IMR-90 (cell line): ENCODE results near the gene NKAIN1. TPM values are rescaled to one million over a fixed set of nuclear protein-coding genes. Genes with fewer than 3 reads are reported as not detected.

Experiments
- ATAC-seq: fragments of 200-7000 bp; cut with Tn5 transposase; 2 replicates; pipeline ENCODE4 v1.9.1; 2020; ENCODE audit warnings: low read depth, mild to moderate bottlenecking, moderate library complexity
- BruUV-seq: library from RNA; stranded (reverse); fragments of 400-500 nt; replicated peaks from 2 replicates; lab custom pipeline; 2021; lab: Mats Ljungman, UMichigan
- CTCF ChIA-PET: fragments of 300-600 bp; formaldehyde crosslinking; extraction: SDS; loops from one replicate; lab custom pipeline; 2021; ENCODE audit warnings: antibody characterized with exemption; lab: Yijun Ruan, JAX
- POLR2A ChIA-PET: fragments of 300-600 bp; sonication (Branson Sonifier 250); formaldehyde crosslinking; loops from one replicate; lab custom pipeline; 2022; ENCODE audit warnings: antibody characterized with exemption; ENCODE audit not compliant: unreplicated experiment; lab: Charles Lee
- DNase-seq: peaks from one replicate; pipeline ENCODE4 v3.0.0; 2013
- H2AFZ ChIP-seq: replicated peaks from 2 replicates; pipeline ENCODE3; 2013; ENCODE audit warnings: low read length, mild to moderate bottlenecking; ENCODE audit not compliant: poor library complexity
- H2AK5ac ChIP-seq: 2 replicates; pipeline ENCODE4 v1.6.1; 2013; ENCODE audit warnings: low read depth, low read length, inconsistent platforms
- H2AK9ac ChIP-seq: replicated peaks from 2 replicates; pipeline ENCODE3; 2013; ENCODE audit warnings: mild to moderate bottlenecking, low read depth, low read length, moderate library complexity; ENCODE audit not compliant: poor library complexity
- H2BK120ac ChIP-seq: 2 replicates; pipeline ENCODE4 v1.6.1; 2013; ENCODE audit warnings: low read depth, low read length, inconsistent platforms
- H2BK15ac ChIP-seq: 3 replicates; pipeline ENCODE4 v1.6.1; 2013; ENCODE audit warnings: low read depth, low read length, inconsistent platforms
- H2BK20ac ChIP-seq: 2 replicates; pipeline ENCODE4 v1.6.1; 2013; ENCODE audit warnings: low read depth, mild to moderate bottlenecking, inconsistent platforms, low read length, moderate library complexity
- H2BK5ac ChIP-seq: 2 replicates; pipeline ENCODE4 v1.6.1; 2013; ENCODE audit warnings: mild to moderate bottlenecking, low read depth, low read length, inconsistent platforms; ENCODE audit not compliant: poor library complexity, severe bottlenecking
- H3K14ac ChIP-seq: replicated peaks from 2 replicates; pipeline ENCODE4 v1.6.1; 2013; ENCODE audit warnings: low read depth, low read length, inconsistent platforms
- H3K18ac ChIP-seq: 2 replicates; pipeline ENCODE4 v1.6.1; 2013; ENCODE audit warnings: low read depth, low read length, control low read depth
- H3K23ac ChIP-seq: 2 replicates; pipeline ENCODE4 v1.6.1; 2013; ENCODE audit warnings: low read depth, low read length, inconsistent platforms
- H3K27ac ChIP-seq: 2 replicates; pipeline ENCODE4 v1.5.1; 2013; ENCODE audit warnings: mild to moderate bottlenecking, control low read depth, low read length; ENCODE audit not compliant: insufficient read depth
- H3K27me3 ChIP-seq: 2 replicates; pipeline ENCODE4 v1.6.1; 2013; ENCODE audit warnings: low read length; ENCODE audit not compliant: control insufficient read depth, insufficient read depth
- H3K36me3 ChIP-seq: 2 replicates; pipeline ENCODE4 v1.6.1; 2013; ENCODE audit warnings: low read length, mixed read lengths; ENCODE audit not compliant: control insufficient read depth, insufficient read depth
- H3K4ac ChIP-seq: 2 replicates; pipeline ENCODE4 v1.6.1; 2013; ENCODE audit warnings: low read depth, low read length, inconsistent platforms
- H3K4me1 ChIP-seq: 2 replicates; pipeline ENCODE4 v1.6.1; 2013; ENCODE audit warnings: low read length, mixed read lengths; ENCODE audit not compliant: control insufficient read depth, insufficient read depth
- H3K4me2 ChIP-seq: 2 replicates; pipeline ENCODE4 v1.6.1; 2013; ENCODE audit warnings: low read depth, mild to moderate bottlenecking, control low read depth, low read length, moderate library complexity
- H3K4me3 ChIP-seq: 2 replicates; pipeline ENCODE4 v1.5.1; 2013; ENCODE audit warnings: low read depth, mild to moderate bottlenecking, control low read depth, low read length, moderate library complexity; ENCODE audit not compliant: insufficient read depth
- H3K56ac ChIP-seq: 2 replicates; pipeline ENCODE4 v1.6.1; 2013; ENCODE audit warnings: low read length, inconsistent platforms; ENCODE audit not compliant: insufficient read depth; ENCODE audit errors: extremely low read depth
- H3K79me1 ChIP-seq, 2 experiments: 2 replicates each; pipeline ENCODE4 v1.6.1; 2013; ENCODE audit warnings: low read length in 2 of 2, inconsistent platforms in 1 of 2, low read depth in 1 of 2
- H3K9ac ChIP-seq: 2 replicates; pipeline ENCODE4 v1.6.1; 2013; ENCODE audit warnings: low read depth, low read length, control low read depth
- H3K9me1 ChIP-seq: 2 replicates; pipeline ENCODE4 v1.6.1; 2013; ENCODE audit warnings: low read length, inconsistent platforms; ENCODE audit not compliant: insufficient read depth
- H3K9me3 ChIP-seq: 2 replicates; pipeline ENCODE4 v1.6.1; 2013; ENCODE audit warnings: low read length; ENCODE audit not compliant: control insufficient read depth, insufficient read depth
- H4K20me1 ChIP-seq: 2 replicates; pipeline ENCODE4 v1.6.1; 2013; ENCODE audit warnings: low read length, inconsistent platforms; ENCODE audit not compliant: insufficient read depth
- H4K5ac ChIP-seq: 2 replicates; pipeline ENCODE4 v1.6.1; 2013; ENCODE audit warnings: mild to moderate bottlenecking, low read depth, low read length, control low read depth
- H4K8ac ChIP-seq, 2 experiments: 2 replicates each; pipeline ENCODE4 v1.6.1; 2013; ENCODE audit warnings: low read depth in 2 of 2, low read length in 2 of 2, control low read depth in 1 of 2, inconsistent platforms in 1 of 2
- H4K91ac ChIP-seq: 2 replicates; pipeline ENCODE4 v1.6.1; 2013; ENCODE audit warnings: low read depth, low read length, inconsistent platforms; ENCODE audit not compliant: insufficient read depth
- BHLHE40 ChIP-seq: fragments of 150-350 bp; IDR thresholded peaks from 2 replicates; pipeline ENCODE4 v1.6.1; 2016; ENCODE audit warnings: mild to moderate bottlenecking, low read depth, low read length
- CEBPB ChIP-seq: IDR thresholded peaks from 2 replicates; pipeline ENCODE4 v1.6.1; 2012; ENCODE audit warnings: low read depth, low read length, improper control_type of control experiment
- CHD1 ChIP-seq: IDR thresholded peaks from 2 replicates; pipeline ENCODE4 v1.6.1; 2012; ENCODE audit warnings: low read depth, low read length, improper control_type of control experiment
- FOS ChIP-seq: fragments of 150-350 bp; IDR thresholded peaks from 2 replicates; pipeline ENCODE4 v1.6.1; 2016; ENCODE audit warnings: low read depth, low read length
- MAFK ChIP-seq: IDR thresholded peaks from 2 replicates; pipeline ENCODE4 v1.6.1; 2012; ENCODE audit warnings: low read depth, low read length, improper control_type of control experiment
- MAZ ChIP-seq: IDR thresholded peaks from 2 replicates; pipeline ENCODE4 v1.6.1; 2012; ENCODE audit warnings: low read depth, mild to moderate bottlenecking, low read length, improper control_type of control experiment, moderate library complexity, borderline replicate concordance
- MXI1 ChIP-seq: IDR thresholded peaks from 2 replicates; pipeline ENCODE4 v1.6.1; 2012; ENCODE audit warnings: low read depth, mild to moderate bottlenecking, low read length, moderate library complexity, borderline replicate concordance
- NFE2L2 ChIP-seq: fragments of 150-350 bp; IDR thresholded peaks from 2 replicates; pipeline ENCODE4 v1.6.1; 2016; ENCODE audit warnings: low read depth, mild to moderate bottlenecking, low read length
- WGBS, 2 experiments: methylation state at CpG; one replicate each; pipeline versions ENCODE4 v1.1.5 to v1.1.7; 2013; ENCODE audit warnings: missing lambda C conversion rate in 2 of 2; ENCODE audit not compliant: insufficient read length in 1 of 2; ENCODE audit errors: extremely low coverage in 2 of 2; 5-methylcytosine and 5-hydroxymethylcytosine counted together
- dilution Hi-C: fragments of 300-500 bp; cut with HindIII; formaldehyde crosslinking; loops from one replicate; pipeline ENCODE4 v1.14.3; 2018; ENCODE audit warnings: low sequenced_read_pairs; ENCODE audit not compliant: unreplicated experiment
- in situ Hi-C: fragments of 300-500 bp; cut with MboI; formaldehyde crosslinking; loops from 3 replicates; pipeline ENCODE4 v1.14.3; 2019; ENCODE audit warnings: low sequenced_read_pairs, inconsistent platforms, mixed read lengths
- intact Hi-C: fragments of 100-400 bp; cut with micrococcal nuclease; formaldehyde crosslinking; loops from 2 replicates; pipeline ENCODE4 v1.10.0; 2022
- polyA plus RNA-seq, 3 experiments: library from polyadenylated mRNA; depleted of rRNA; stranded (reverse); fragments of >200 nt; gene quantifications; 2 replicates each; pipeline ENCODE4 v1.2.3, GENCODE V29; 2012; ENCODE audit warnings: low replicate concordance in 1 of 3
- total RNA-seq: library from RNA; depleted of rRNA; stranded (reverse); fragments of >200 nt; gene quantifications from 2 replicates; pipeline ENCODE4 v1.2.3, GENCODE V29; 2012
- TF ChIP-seq, protein P1 (sequence below): fragments of 150-350 bp; IDR thresholded peaks from 2 replicates; pipeline ENCODE4 v1.6.1; 2016; ENCODE audit warnings: low read depth, mild to moderate bottlenecking, low read length, moderate library complexity, borderline replicate concordance
- TF ChIP-seq, protein P2 (sequence below): conservative IDR thresholded peaks from 2 replicates; pipeline ENCODE4 v1.5.1; 2012; ENCODE audit warnings: mild to moderate bottlenecking, low read depth, low read length, improper control_type of control experiment

NKAIN1 gene
- total and polyA plus RNA-seq, 2 of the 4 experiments (the other 2 are of a cell fraction), result under 0.01 to 0.09 TPM

DNA sequence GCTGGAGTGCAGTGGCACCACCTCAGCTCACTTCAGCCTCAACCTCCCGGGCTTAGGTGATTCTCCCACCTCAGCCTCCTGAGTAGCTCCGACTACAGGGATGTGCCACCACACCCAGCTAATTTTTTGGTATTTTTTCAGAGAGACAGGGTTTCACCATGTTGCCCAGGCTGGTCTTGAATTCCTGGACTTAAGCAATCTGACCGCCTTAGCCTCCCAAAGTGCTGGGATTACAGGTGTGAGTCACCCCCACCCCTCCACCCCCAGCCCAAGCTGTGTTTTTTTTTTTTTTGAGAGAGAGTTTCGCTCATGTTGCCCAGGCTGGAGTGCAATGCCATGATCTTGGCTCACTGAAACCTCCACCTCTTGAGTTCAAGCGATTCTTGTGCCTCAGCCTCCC, 75.4 kb downstream of the NKAIN1 start:
- Histone ChIP-seq H2BK15ac (no peak overlapping the region), H2AK5ac (no peak overlapping the region), H3K18ac (no peak overlapping the region), H3K4me2 (no peak overlapping the region), H3K36me3 (no peaks in the 10 kb centered on the region), H3K9ac (no peak overlapping the region), H2BK120ac (no peak overlapping the region), H3K4me3 (no peak overlapping the region), H2AFZ (no peak overlapping the region), H3K9me1 (no peaks in the 10 kb centered on the region), H3K4ac (no peak overlapping the region), H4K91ac (no peak overlapping the region), H4K20me1 (no peaks in the 10 kb centered on the region), H4K8ac (no peak overlapping the region), H3K9me3 (no peaks in the 10 kb centered on the region), H3K79me1 (no peaks in the 10 kb centered on the region), H3K27ac (no peak overlapping the region), H3K27me3 (no peaks in the 10 kb centered on the region; the same call in 1 of the 2 replicates), H4K5ac (no peak overlapping the region), H2BK20ac (no peak overlapping the region), H3K23ac (no peak overlapping the region), H2AK9ac (no peak overlapping the region), H3K14ac (no peak overlapping the region), H2BK5ac (no peak overlapping the region), H3K56ac (no peak overlapping the region), H3K4me1 (no peaks in the 10 kb centered on the region)
- no CpG with 5 or more reads among the region's 5 CpGs for WGBS, 2 experiments
- in situ Hi-C loops, result no loop called here
- TF ChIP-seq MAZ (no peak), MAFK (no peak), CHD1 (no peak), MXI1 (no peak), CEBPB (no peak), FOS (no peak), BHLHE40 (no peak), NFE2L2 (no peak)
- TF ChIP-seq, protein P1, sequence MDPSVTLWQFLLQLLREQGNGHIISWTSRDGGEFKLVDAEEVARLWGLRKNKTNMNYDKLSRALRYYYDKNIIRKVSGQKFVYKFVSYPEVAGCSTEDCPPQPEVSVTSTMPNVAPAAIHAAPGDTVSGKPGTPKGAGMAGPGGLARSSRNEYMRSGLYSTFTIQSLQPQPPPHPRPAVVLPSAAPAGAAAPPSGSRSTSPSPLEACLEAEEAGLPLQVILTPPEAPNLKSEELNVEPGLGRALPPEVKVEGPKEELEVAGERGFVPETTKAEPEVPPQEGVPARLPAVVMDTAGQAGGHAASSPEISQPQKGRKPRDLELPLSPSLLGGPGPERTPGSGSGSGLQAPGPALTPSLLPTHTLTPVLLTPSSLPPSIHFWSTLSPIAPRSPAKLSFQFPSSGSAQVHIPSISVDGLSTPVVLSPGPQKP, result no peak
- TF ChIP-seq, protein P2, sequence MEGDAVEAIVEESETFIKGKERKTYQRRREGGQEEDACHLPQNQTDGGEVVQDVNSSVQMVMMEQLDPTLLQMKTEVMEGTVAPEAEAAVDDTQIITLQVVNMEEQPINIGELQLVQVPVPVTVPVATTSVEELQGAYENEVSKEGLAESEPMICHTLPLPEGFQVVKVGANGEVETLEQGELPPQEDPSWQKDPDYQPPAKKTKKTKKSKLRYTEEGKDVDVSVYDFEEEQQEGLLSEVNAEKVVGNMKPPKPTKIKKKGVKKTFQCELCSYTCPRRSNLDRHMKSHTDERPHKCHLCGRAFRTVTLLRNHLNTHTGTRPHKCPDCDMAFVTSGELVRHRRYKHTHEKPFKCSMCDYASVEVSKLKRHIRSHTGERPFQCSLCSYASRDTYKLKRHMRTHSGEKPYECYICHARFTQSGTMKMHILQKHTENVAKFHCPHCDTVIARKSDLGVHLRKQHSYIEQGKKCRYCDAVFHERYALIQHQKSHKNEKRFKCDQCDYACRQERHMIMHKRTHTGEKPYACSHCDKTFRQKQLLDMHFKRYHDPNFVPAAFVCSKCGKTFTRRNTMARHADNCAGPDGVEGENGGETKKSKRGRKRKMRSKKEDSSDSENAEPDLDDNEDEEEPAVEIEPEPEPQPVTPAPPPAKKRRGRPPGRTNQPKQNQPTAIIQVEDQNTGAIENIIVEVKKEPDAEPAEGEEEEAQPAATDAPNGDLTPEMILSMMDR, result no peak
- BruUV-seq, result no TSS peak
- CTCF ChIA-PET, result interaction anchor here (0.6 to 0.7 kb wide), 2 partner anchors 19 to 102 kb away, joined by 3 read pairs; no protein-coding TSS in a partner anchor
- no peak for ATAC-seq
- intact Hi-C loops, result no loop called here
- dilution Hi-C loops, result no loop called here
- no peak for DNase-seq
- POLR2A ChIA-PET, result interaction anchor here (0.6 kb wide), 1 partner anchor 244 kb away, joined by 6 read pairs; no protein-coding TSS in a partner anchor
